Stimulated activated CD4-positive, alpha-beta T cell treated with anti-CD3 and anti-CD28 coated beads, Interleukin-4, amount 100 ng/mL, for 1 hour (primary cell): ENCODE results near the gene CERK.

Experiments used
- DNase-seq: peaks from one replicate; pipeline ENCODE4 v3.0.0-alpha.2; 2020

CERK gene

DNA sequence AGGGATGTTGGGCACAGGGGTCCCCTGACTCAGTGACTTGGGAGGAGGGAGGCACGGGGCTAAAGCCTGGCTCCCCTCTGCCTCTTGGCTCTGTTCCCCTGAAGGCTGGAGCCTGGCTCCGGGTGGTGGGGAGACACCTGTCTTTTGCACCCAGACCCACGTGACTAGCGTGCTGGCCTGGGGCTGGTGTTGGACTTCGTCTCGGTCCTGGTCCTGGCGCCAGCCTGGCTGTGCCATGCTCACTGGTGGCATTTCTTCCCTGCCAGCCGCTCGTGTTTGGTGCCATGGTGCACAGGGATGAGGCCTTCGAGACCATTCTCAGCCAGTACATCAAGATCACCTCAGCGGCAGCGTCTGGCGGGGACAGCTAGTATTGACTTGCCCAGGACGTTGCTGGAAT is 61.2 kb downstream of the CERK start:
- DNase-seq: no peak

DNA sequence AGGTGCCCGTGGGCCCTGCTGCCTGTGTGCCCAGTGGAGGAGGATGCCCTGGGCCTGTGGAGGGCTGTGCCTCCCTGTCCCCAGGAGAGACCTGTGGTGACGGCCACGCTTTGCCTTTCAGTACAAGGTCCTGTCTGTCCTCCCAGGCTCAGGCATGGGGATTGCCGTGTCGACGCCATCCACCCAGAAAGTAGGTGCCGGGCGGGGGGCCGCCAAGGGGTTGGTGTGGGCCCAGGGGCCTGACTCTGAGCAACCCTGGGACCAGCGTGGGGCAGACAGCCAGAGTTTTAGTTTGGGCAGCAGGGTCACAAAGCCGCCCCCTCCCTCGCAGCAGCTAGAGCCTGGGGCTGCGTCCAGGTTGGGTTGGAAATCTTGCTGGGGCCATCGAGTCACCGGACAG is 61.6 kb downstream of the CERK start:
- no peak for DNase-seq

DNA sequence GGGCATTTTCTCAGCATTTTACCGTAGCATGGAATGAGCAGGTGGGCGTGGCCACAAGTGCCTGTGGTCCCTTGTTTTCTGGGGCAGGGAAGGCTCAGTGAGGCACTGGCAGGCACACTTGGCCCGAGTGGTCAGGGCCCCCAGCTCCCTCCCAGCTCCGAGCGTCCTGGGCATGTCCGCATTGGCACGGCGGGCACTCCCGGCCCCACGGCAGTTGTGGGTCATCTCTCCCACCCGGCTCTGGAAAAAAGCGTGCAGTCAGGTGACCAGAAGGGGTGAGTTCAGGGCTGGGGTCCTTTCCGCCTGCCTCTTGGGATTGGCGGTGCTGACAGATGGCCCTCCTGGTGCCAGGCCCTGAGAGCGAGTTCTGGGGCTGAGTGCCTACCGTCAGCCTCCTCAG is 62.1 kb downstream of the CERK start:
- DNase-seq: no peak

DNA sequence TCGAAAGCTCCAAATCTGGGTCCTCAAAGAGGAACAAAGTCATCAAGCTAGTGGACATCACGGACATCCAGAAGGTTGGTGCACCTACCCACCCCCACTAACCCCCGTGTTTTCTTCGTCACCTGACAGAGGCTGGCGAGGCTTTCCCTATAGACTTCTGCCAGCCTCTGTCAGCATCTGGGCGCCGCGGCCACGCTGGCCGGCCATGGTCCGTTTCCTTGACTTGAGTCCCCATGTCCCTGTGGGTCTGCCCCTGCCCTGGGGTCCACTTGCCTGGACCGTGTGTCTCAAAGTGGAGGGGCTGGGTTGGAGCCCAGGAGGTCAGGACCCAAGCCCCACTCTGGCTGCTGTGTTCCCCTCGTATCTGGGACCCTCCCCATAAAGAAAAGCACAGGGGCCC is 62.6 kb downstream of the CERK start:
- no peak for DNase-seq

DNA sequence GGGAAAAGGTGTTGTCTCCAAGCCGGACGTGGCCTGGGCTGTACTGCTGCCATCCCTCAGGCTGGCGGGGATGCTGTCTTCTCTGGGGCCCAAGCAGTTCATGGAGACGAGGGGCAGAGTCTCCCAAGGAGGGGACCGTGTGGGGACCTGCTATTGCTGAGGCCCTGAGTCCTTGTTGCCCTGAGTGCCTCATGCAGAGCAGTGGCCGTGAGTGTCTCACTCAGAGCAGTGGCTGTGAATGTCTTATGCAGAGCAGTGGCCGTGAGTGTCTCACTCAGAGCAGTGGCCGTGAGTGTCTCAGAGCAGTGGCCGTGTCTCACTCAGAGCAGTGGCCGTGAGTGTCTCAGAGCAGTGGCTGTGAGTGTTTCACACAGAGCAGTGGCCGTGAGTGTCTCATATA is 63.1 kb downstream of the CERK start:
- DNase-seq: no peak

DNA sequence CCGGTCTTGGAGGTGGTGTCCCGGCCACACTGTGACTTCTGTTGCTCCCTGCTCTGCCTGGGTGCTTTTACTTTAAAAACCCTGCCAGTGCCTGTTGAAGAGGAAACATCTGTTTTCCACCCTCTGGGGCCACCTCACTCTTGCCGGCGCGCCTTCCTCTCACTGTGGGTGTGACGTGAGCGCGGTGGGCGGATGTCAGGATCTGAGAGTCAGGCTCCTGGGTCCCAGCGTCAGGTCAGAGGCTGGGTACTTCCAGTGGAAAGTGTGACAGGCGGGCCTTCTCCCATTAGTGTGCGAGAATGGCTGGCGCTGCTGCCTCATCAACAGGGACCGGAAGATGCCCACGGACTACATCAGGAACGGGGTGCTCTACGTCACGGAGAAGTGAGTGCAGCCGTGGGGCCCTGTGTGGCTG is 63.7 kb downstream of the CERK start:
- DNase-seq: peak; percentile 90

DNA sequence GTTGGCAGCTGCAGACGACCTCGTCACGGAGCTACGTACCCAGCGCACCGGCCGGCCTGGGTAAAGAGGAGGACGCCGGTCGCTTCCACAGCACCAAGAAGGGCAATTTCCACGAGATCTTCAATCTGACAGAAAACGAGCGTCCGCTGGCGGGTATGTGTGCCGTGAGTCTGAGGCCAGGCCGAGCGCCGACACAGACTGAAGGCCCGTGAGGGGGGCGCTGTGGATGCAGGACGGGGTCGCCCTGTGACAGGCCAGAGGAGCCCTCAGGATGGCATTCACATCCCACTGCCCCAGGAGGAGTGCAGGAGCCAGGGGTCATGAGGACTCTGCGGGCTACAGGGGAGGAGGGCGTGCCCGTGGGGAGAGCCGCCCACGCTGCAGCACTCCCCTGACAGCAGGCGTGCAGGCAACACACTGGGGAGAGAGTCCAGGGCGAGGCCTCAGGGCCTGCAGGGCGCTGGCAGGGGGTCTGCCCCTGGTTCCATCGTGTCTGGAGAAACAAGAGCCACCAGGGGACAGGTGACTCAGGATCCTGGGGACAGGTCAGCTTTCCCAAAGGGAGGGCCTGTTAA is 64.3 kb downstream of the CERK start:
- DNase-seq: peak; percentile 41

DNA sequence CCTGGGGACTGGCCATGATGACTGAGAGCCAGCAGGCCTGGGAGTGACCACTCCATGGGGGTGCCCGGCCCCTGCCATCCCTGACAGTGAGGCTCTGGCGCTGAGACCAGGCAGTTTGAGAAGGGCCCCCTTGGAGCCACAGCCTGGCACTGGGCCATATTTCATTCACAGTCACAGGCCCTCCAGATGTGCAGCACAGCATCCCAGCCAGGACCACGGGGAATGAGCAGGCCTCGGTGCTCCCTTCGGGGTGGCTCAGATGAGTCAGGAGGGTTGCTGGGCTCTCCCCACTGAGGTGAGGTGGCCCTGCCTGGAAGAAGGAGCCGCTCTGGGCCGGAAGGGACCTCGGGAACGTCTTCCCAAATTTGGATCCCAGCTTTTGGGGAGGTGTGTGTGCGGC is 64.8 kb downstream of the CERK start:
- no peak for DNase-seq

DNA sequence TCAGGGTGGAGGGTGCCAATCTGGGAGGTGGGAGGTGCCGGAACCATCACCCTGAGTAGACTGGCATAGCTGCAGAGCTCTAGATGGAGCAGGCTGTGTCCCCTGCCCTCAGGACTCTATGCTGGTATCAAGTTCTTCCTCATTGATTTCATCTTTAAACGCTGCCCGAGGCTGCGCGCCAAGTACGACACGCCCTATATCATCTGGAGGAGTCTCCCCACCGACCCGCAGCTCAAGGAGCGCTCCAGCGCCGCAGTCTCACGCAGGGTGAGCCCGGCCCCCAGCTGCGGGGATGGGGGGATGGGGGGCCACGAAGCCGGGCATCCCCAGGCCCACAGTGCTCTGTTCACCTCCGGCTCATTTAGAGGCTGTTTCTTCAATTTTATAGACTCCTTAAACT is 65.3 kb downstream of the CERK start:
- DNase-seq: no peak

DNA sequence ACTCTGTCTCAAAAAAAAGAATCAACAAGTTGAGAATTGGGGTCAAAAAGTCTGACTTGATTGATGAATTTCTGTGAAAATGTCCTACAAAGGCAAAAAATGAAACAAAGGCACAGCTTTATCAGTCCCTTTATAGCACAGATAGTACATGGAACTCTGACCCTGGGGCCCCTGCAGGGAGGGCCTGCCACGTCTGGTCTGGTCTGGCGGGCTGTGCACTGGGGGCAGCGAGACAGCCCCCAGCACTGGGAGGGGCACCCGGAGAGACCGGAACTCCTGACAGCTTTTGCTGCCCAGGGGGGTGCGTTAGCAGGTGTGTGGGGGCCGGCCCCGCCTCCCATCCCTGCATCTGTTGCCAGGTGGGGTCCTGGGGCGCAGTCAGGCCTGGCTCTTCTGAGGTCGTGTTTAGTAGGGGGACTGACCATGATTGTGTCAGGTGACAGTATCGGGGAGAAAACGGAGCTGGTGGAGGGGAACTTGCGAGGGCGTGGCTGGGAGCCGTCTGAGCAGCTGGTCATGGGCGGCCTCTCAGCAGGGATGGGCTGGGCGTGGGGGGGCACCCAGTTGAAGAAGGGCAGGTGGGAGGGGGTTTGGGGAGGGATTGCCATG is 66.1 kb downstream of the CERK start:
- no peak for DNase-seq

DNA sequence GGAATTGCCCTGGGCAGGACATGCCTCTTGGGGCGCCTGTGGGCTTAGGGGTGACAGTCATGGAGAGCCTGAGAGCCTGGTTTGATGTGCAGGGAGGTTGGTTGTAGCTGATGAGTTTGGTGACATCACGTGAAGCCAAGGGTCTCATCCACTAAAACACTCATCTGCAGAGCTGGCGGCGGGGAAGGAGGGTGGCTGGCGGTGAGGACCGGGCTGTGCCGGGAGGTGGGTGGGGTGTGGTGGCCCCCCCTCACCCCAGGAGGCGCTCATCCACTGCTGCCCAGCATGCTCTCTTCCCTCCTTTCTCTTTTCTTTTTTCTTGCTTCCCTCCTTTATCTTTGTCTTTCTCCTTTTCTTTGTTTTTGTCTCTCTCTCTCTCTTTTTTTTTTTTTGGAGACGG is 68.9 kb downstream of the CERK start:
- no peak for DNase-seq

DNA sequence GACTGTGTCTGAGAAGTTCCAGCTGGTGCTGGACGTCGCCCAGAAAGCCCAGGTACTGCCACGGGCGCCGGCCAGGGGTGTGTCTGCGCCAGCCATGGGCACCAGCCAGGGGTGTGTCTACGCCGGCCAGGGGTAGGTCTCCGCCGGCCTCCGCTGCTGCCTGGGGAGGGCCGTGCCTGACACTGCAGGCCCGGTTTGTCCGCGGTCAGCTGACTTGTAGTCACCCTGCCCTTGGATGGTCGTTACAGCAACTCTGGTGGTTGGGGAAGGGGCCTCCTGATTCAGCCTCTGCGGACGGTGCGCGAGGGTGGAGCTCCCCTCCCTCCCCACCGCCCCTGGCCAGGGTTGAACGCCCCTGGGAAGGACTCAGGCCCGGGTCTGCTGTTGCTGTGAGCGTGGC is 69.9 kb downstream of the CERK start:
- no peak for DNase-seq

DNA sequence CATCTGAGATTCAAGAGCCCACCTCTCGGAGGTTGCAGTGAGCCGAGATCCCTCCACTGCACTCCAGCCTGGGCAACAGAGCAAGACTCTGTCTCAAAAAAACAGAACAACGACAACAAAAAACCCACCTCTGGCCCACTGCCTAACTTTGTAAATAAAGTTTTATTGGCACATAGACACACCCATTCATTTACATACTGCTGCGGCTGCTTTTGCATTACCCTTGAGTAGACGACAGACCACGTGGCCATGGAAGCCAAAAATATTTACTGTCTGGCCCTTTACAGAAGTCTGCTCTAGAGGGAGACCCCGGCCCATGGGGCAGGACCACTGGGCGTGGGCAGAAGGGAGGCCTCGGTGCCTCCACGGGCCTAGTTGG is 70.8 kb downstream of the CERK start:
- no peak for DNase-seq

DNA sequence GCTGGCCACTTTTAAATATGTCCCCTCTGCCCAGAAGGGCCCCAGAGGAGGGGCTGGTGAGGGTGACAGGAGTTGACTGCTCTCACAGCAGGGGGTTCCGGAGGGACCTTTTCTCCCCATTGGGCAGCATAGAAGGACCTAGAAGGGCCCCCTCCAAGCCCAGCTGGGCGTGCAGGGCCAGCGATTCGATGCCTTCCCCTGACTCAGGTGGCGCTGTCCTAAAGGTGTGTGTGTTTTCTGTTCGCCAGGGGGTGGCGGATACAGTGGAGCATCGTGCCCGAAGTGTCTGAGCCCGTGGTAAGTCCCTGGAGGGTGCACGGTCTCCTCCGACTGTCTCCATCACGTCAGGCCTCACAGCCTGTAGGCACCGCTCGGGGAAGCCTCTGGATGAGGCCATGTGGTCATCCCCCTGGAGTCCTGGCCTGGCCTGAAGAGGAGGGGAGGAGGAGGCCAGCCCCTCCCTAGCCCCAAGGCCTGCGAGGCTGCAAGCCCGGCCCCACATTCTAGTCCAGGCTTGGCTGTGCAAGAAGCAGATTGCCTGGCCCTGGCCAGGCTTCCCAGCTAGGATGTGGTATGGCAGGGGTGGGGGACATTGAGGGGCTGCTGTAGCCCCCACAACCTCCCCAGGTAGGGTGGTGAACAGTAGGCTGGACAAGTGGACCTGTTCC is 71.3 kb downstream of the CERK start:
- no peak for DNase-seq

DNA sequence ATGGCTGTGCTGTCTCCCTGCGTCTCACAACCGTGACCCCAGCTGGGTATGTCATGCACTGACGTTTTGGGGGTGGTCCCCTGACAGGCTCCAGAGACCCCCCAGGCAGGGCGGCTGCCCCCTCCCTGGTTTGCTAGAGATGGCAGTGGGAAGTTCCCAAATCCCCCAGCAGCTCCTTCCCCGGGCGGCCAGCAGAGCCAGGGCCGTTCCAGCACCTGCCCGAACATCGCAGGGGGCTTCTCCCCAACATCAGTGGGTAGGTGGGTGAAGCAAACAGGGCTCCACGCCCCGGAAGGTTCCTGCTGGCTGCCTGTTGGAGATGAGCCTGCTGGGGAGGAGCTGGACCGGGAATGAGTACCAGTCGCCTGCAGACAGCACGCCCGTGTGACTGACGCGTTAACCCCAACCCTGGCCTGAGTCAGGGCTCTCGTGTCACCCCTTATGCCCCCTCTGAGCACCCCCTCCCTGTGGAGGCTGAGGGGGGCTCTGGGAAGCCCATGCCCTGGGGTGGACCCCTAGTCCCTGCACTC is 72.2 kb downstream of the CERK start:
- no peak for DNase-seq

DNA sequence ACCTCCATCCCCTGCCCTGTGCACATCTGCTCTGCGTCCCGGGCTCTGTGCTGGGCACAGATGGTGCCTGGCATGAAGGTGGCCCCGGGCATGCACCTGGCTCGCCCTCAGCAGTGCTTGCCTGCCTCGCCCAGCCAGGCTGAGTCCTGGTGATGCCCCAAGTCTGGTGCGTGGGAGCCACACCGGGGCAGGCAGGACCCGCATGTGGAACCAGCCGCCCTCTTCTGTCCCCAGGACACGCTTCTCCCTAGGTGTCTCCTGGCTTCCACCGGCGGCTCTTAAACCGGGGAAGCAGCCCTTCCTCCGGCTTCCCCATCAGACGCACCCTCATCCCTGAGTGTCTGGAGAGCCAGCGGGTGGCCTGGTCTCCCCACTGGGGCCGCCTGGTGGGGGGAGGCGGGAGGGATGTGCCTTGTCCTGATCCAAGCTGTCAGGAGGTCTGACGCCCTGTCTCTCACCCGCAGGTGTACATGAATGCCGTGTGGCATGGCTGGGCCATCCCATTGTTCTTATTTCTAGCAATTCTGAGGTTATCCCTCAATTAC is 72.8 kb downstream of the CERK start:
- DNase-seq: no peak

DNA sequence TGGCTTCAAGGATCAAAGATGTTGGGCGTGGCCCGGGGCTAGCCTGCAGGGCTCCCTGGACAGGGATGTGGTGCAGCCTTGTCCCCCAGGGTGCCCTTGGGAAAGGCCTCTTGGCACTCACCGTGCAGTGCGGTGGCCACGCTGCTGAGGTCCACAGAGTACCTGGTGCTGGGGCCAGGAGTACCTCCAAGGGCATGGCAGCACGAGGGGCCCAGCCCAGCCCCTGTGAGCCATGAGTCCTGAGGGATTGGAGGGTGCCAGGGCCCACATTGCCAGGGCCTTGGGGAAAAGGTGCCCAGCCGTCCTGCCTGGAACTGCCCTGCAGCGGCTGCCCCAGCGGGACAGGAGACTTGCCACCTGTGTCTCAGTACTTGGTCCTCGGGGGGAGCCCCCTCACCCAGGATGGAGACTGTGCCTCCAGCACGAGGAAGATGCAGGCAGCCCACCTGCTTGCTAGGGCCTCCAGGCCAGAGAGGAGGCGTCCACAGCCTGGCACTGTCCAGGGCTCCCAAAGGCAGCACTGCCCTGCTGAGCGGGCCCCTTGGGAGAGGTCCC is 73.7 kb downstream of the CERK start:
- no peak for DNase-seq

DNA sequence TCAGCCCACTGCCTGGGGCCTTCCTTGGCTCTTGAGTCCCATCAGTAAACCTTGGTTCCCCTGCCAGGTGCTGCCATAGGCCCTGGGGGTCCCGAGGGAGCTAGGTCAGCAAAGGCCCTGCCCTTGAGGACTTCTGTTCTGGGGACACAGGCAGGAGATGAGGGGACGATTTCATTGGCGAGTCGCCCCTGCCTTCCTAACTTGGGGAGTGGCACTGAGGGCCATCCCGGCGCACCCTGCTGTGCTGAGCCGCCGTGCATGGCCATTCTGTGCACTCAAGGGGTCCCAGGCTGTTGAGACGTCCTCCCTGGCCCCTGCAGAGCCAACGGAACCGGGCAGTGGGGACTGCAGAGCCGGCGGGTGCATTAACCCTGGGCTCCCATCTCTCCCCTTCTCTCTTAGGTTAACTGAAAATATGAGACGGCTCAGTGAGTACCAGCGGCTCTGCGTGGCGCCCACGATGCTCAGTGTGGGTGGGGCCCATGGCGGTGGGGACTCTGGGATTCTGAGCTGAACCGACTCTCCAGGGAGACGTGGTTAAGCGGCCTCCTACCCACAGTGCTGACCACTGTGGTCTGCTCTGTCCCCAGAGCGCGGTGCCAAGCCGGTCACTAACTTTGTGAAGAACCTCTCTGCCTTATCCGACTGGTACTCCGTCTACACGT is 74.5 kb downstream of the CERK start:
- DNase-seq: no peak

DNA sequence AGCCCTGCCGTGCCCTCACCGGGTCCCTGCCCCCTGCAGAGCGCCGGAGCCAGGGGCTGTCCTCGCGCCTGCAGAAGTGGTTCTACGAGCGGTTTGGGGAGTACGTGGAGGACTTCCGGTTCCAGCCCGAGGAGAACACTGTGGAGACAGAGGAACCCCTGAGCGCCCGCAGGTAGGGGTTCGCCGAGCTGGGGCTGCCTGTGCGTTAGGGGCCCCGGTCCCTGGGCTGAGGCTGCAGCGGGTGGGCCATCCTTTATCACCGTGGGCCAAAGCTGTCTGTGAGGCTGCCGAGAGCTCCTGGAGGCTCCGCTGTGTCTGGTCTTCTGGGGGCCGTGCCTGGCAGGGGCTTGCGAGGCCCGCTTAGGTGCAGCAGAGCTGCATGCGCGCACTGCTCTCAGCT is 75.1 kb downstream of the CERK start:
- no peak for DNase-seq

DNA sequence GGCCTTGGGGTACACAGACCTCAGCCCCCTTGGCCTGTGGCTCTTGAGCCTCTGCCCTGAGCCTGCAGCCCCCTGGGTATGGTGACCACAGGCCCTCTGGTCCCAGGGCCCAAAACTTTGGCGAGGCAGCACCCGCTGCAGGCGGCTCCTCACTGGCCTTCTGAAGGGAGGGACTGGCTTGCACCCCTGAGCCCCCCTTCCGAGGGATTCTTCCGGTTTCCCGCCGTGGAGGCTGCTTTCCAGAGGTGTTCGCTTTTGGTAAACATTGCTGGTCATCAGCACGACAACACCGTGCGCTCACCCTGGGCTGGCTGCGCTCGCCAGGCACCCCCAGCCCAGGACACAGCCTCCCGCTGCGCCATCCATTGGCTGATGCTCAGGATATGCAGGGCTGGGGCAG is 75.8 kb downstream of the CERK start:
- DNase-seq: no peak

DNA sequence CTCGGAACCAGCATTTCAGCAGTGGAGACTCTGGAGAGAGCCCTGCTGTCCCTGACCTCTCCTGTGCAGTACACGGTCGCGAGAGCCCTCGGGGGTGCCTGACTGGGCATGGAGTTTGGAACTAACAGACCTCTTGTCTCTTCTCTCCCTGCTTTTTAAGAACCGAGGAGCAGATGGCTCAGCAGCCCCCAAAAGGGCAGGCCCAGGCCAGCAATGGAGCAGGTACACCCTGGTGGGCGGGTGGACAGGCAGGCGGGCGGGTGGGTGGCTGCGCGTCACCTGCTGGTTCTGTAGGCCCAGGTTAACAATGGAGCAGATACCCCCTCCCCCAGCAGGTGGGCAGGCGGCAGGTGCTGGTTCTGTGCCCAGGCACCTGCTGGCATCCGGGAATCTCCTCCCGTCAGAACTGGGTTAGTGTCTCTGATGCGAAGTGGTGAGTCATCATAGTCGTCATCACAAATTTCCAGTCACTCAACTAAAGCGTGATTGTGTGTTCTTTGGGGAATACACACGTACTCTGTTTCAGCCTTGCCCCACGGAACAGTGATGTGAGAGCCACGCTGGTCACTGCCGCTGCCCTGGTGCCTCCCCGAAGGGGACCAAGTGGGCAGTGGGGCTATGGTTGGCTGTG is 76.7 kb downstream of the CERK start:
- DNase-seq: peak; percentile 45

DNA sequence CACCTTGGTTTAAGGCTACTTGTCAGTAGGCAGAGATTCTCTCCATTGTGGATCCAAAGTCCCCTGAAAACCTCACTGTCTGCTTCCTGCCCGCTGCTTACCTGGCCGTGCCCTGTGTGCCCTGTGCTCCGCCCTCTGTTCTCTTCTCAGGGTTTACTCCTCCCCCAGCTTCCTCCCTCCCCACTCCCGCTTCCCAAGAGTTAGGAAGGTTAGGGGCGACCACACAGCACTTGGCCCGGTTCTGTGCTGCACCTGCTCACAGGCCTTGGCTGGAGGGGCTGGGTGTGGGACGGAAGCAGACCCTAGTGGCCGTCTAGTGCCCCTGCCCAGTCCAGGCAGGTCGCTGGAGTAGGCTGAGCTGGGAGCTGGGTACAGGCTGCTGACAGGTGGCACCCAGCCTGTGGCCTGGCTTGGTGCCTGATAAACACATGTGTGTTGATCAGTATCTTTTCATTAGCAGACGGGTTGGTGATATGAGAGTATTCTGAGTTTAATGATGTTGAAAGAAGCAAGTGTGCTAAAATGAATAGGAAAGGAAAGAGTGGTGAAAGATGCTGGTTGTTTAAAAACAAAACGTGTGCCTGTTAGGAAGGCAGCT is 77.3 kb downstream of the CERK start:
- no peak for DNase-seq

DNA sequence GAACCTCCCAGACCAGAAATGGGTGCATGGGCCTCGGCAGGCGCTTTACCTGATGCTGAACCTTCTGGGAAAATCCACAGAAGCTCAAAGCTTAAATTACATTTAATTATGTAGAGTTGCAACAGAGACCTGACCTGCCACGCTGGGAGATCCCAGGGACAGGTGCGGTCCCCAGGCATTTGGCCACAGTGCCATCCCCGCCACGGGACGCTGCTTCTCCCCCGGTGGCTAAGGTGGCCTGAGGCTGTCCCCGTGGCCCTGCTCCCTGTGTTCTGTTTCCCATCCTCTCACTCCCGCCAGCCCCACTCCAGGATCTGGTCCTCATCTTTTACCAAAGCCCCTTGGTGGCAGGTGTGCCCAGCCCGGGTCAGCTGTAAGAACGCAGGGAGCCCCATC is 78.3 kb downstream of the CERK start:
- no peak for DNase-seq
